Vagina (tissue), 2 donors: ENCODE data around the gene SSU72.
"Not testable (repeated sequence)": the region's sequence is repeated elsewhere in the genome, so short reads cannot be mapped to it uniquely, and the experiment has no call there.

Source experiments
- POLR2A ChIP-seq, 2 donors: fragments of 450-650 bp; IDR thresholded peaks; one replicate each; pipeline ENCODE4 v1.6.1; 2017; ENCODE audit warnings: antibody characterized with exemption in 2 of 2, mild to moderate bottlenecking in 2 of 2, moderate library complexity in 2 of 2
- TF ChIP-seq, protein P1 (sequence below), 3 experiments: fragments of 450-650 bp in 2 of 3; fragments of 200-600 bp in 1 of 3; sonication (generic) in 1 of 3; IDR thresholded peaks; one replicate each; pipeline ENCODE4 v1.5.1; 2017 to 2019; ENCODE audit warnings: antibody characterized with exemption in 3 of 3, mild to moderate bottlenecking in 2 of 3, moderate library complexity in 2 of 3

DNA sequence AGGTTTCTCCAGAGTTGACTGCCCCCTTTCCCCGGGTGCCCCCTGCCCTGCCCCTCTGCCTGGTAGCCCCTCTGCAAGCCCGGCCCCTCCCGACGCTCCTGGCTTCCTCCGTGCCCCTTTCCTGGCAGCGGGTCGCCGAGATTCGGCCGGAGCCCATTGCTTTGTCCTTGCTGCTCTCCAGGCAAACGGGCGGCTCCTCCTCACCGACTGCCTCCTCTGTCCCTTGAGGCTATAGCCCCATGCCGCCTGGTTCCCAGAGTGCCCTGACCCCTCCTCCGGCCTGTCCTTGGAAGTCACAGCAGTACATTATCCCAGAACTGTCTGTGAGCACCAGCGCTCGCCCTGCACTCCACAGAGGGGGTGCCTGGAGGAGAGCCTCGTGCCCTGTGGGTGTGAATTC is 61.0 kb downstream of the SSU72 start:
- TF ChIP-seq, protein P1, sequence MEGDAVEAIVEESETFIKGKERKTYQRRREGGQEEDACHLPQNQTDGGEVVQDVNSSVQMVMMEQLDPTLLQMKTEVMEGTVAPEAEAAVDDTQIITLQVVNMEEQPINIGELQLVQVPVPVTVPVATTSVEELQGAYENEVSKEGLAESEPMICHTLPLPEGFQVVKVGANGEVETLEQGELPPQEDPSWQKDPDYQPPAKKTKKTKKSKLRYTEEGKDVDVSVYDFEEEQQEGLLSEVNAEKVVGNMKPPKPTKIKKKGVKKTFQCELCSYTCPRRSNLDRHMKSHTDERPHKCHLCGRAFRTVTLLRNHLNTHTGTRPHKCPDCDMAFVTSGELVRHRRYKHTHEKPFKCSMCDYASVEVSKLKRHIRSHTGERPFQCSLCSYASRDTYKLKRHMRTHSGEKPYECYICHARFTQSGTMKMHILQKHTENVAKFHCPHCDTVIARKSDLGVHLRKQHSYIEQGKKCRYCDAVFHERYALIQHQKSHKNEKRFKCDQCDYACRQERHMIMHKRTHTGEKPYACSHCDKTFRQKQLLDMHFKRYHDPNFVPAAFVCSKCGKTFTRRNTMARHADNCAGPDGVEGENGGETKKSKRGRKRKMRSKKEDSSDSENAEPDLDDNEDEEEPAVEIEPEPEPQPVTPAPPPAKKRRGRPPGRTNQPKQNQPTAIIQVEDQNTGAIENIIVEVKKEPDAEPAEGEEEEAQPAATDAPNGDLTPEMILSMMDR (IDR thresholded peaks at IDR 0.05), result not testable (repeated sequence)
- not testable (repeated sequence) for TF ChIP-seq POLR2A (IDR thresholded peaks at IDR 0.05)
